Measurements from ENCODE around the gene PCDHGB4.

Gene PCDHGB4

DNA sequence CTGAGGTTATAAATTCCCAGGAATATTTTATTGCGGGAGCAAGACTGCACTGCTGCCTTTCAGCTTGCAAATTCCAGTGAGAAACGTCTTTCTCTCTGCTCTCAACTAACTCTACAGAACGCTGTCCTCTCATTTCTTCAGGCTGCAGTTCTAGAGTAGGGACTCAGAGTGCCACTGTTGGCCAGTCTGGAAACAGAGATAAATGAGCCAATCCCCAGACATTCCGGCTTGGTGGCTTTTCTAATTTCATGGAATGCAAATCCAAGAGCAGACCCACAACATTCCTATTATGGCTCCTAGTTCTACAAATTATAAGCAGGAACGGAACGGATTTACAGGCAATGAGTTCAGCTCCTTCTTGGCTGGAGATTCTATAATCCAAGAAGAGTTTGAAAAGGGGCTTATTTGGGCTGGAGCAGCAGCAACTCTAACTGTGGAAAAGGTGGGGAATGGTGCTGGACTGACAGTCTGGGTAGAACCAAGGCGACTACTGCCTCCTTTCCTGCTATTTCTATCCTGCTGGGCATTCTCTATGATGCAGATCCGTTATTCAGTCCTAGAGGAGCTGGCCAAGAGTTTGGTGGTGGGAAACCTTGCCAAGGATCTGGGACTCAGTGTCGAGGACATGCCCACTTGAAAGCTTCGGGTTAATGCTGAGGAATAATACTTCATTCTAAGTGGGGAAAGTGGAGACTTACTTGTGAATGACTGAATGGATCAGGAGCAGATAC lies 52.1 kb downstream of the PCDHGB4 start:
- no peak overlapping the region for H3K27ac ChIP-seq (ENCODE audit: low read depth, low read length)
- no peak overlapping the region for H3K9ac ChIP-seq (ENCODE audit: low read depth, low read length)
- WGBS = 87% methylated on average over 10 of the region's 10 CpGs
- H3K9me3 ChIP-seq (ENCODE audit: insufficient read depth, low read depth, low read length) = peaks cover 5% of the 10 kb centered on the region; the same call in 1 of the 2 replicates
- no peaks in the 10 kb centered on the region for H3K27me3 ChIP-seq (ENCODE audit: insufficient read depth, low read length)
- H3K4me3 ChIP-seq (ENCODE audit: low read length) = no peak overlapping the region
- no peaks in the 10 kb centered on the region for H3K36me3 ChIP-seq (ENCODE audit: insufficient read depth, low read length)
- no peaks in the 10 kb centered on the region for H3K4me1 ChIP-seq (ENCODE audit: insufficient read depth, low read length)

All from HUES64 (cell line).